GM19468 (cell line): ENCODE measurements around the gene NOP9.

Source experiments
- ATAC-seq: cut with Tn5 transposase; IDR thresholded peaks from one replicate; pipeline ENCODE4 v1.9.1; 2021; ENCODE audit warnings: mild to moderate bottlenecking, moderate library complexity, moderate number of reproducible peaks; ENCODE audit not compliant: unreplicated experiment; ENCODE audit errors: extremely low read depth

The NOP9 gene

GRCh38 chr14:24299255-24300191, at the start of gene NOP9, which contains the start of gene DHRS1:
TSS of gene NOP9 (plus strand) at chr14:24299850. CDS start at chr14:24299955, 105 bp downstream.
TSS of gene DHRS1 (minus strand) at chr14:24299780. CDS start at chr14:24299106, 674 bp downstream.
- peak; percentile 30 for ATAC-seq

- ATAC-seq = no peak
These were observed 49.3 kb upstream of the NOP9 start for GRCh38 chr14:24250354-24250753.

- no peak for ATAC-seq
These were observed 47.8 kb upstream of the NOP9 start for GRCh38 chr14:24251880-24252288.

- ATAC-seq = no peak
These were observed 47.1 kb upstream of the NOP9 start for GRCh38 chr14:24252289-24253124.

GRCh38 chr14:24253936-24254335, 45.7 kb upstream of the NOP9 start:
- ATAC-seq = no peak

GRCh38 chr14:24254630-24255392, 44.8 kb upstream of the NOP9 start:
- ATAC-seq = no peak

- no peak for ATAC-seq
These were observed 44.2 kb upstream of the NOP9 start for GRCh38 chr14:24255438-24255837.

GRCh38 chr14:24255931-24256711, 43.5 kb upstream of the NOP9 start:
- ATAC-seq = no peak

- no peak for ATAC-seq
These were observed 42.7 kb upstream of the NOP9 start for GRCh38 chr14:24256960-24257359.

GRCh38 chr14:24258119-24258518, 41.5 kb upstream of the NOP9 start:
- no peak for ATAC-seq

GRCh38 chr14:24258548-24259265, 40.9 kb upstream of the NOP9 start:
- ATAC-seq = no peak

GRCh38 chr14:24259282-24260025, 40.2 kb upstream of the NOP9 start:
- no peak for ATAC-seq

- ATAC-seq = no peak
These were observed 39.4 kb upstream of the NOP9 start for GRCh38 chr14:24260026-24260779.

GRCh38 chr14:24260780-24261157, 38.9 kb upstream of the NOP9 start:
- no peak for ATAC-seq

GRCh38 chr14:24261256-24261968, 38.2 kb upstream of the NOP9 start:
- no peak for ATAC-seq

- ATAC-seq = no peak
These were observed 37.7 kb upstream of the NOP9 start for GRCh38 chr14:24261969-24262327.
